ENCODE data around the gene C16orf74. TPM values are rescaled to one million over a fixed set of nuclear protein-coding genes. Genes with fewer than 3 reads are reported as not detected.

The C16orf74 gene
- polyA plus RNA-seq, 1 experiment = 3.2 TPM

DNA sequence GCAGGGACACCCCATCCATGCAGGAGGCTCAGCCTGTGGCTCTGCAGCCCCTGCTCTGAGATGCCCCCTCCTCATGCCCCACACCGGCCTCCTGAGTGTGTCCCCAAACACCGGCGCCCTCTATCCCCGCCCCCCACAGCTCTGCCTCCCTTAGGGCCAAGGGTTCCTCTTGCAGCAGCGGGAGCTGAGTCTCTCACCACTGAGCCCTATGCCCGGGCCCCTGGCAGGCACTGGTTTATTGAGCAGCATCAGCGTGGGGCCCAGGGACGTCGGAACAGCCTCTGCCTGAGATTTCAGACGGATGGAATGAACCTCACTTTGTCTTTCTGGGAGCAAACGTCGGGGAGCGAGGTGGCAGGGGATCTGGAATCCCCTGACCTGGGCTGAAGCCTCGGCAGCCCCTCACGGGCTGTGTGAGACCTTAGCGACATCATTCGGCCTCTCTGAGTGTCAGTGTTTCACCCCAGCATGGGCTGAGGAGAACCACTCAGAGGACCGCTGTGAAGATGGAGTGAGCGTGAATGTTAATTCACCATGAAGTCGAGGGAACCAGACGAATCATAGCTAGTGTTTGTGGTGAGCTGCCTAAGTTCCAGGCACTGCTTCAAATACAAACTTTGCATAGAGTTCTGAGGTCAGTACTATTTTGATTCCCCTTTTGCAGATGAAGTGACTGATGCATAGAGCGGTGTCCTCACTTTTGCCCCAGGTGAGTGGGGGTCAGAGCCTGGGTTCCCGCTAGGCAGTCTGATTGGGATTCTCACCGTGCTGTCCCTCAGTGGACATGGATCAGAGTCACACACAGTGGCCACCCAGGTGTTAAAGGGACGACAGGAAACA lies 5.3 kb upstream of the C16orf74 start:
- POLR2A ChIA-PET = no interaction called here
- CTCF ChIA-PET = no interaction called here
- DNase-seq (ENCODE audit: low read depth, low spot score) = no peak
- H3K4me3 ChIP-seq (ENCODE audit: low read depth, low read length) = no peak overlapping the region
- H3K9me3 ChIP-seq (ENCODE audit: control insufficient read depth, insufficient read depth, low read length) = no peaks in the 10 kb centered on the region
- H3K27me3 ChIP-seq (ENCODE audit: control insufficient read depth, insufficient read depth, low read length) = no peaks in the 10 kb centered on the region
- TF ChIP-seq, protein P1, sequence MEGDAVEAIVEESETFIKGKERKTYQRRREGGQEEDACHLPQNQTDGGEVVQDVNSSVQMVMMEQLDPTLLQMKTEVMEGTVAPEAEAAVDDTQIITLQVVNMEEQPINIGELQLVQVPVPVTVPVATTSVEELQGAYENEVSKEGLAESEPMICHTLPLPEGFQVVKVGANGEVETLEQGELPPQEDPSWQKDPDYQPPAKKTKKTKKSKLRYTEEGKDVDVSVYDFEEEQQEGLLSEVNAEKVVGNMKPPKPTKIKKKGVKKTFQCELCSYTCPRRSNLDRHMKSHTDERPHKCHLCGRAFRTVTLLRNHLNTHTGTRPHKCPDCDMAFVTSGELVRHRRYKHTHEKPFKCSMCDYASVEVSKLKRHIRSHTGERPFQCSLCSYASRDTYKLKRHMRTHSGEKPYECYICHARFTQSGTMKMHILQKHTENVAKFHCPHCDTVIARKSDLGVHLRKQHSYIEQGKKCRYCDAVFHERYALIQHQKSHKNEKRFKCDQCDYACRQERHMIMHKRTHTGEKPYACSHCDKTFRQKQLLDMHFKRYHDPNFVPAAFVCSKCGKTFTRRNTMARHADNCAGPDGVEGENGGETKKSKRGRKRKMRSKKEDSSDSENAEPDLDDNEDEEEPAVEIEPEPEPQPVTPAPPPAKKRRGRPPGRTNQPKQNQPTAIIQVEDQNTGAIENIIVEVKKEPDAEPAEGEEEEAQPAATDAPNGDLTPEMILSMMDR (IDR thresholded peaks at IDR 0.05; ENCODE audit: low read depth, low read length) = no peak
- H3K27ac ChIP-seq (ENCODE audit: low read depth, low read length) = no peak overlapping the region

DNA sequence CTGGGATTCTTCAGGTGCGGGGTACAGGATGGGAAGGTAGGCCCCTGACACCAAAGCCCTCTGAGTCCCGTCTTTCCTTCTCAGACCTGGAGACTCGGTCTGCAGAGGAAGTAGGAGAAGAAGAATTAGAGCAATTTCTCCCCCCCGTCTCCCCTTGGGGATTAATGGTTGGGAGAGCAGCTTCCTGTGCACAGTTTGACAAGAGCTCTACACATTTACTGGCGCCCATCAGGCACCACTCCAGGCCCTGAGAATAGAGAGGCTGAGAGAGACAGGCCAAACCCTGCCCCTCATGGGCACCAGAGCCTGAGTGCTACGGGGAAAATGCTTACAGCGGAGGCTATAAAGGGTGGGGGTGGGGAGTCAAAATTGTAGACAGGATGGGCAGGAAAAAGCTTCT lies 3.5 kb upstream of the C16orf74 start:
- TF ChIP-seq, protein P1 (IDR thresholded peaks at IDR 0.05; ENCODE audit: low read depth, low read length) = no peak
- Histone ChIP-seq H3K27ac (ENCODE audit: low read depth, low read length) (no peak overlapping the region), H3K4me3 (ENCODE audit: low read depth, low read length) (no peak overlapping the region), H3K9me3 (ENCODE audit: control insufficient read depth, insufficient read depth, low read length) (no peaks in the 10 kb centered on the region), H3K27me3 (ENCODE audit: control insufficient read depth, insufficient read depth, low read length) (no peaks in the 10 kb centered on the region)
- ChIA-PET POLR2A (no interaction called here), CTCF (no interaction called here)
- DNase-seq (ENCODE audit: low read depth, low spot score) = no peak

DNA sequence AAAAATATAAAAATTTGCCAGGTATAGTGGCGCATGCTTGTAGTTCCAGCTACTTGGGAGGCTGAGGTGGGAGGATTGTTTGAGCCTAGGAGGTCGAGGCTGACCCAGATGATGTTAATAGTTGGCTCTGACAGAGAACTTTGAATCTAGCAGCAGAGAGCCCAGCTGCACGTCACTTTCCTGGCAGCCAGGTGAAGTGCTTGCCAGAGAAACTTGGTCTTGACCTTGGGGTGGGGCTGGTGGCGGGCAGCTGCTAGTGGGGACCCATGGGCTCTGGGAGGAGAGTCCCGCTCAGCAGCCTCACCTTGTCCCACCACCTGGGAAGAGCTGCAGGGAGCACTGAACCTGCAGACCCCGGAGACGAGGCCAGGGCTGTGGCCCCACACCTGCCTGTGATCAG lies 3.1 kb upstream of the C16orf74 start:
- TF ChIP-seq, protein P1 (IDR thresholded peaks at IDR 0.05; ENCODE audit: low read depth, low read length) = no peak
- Histone ChIP-seq H3K27me3 (ENCODE audit: control insufficient read depth, insufficient read depth, low read length) (no peaks in the 10 kb centered on the region), H3K4me3 (ENCODE audit: low read depth, low read length) (no peak overlapping the region), H3K27ac (ENCODE audit: low read depth, low read length) (no peak overlapping the region), H3K9me3 (ENCODE audit: control insufficient read depth, insufficient read depth, low read length) (no peaks in the 10 kb centered on the region)
- ChIA-PET POLR2A (no interaction called here), CTCF (interaction anchor here (0.7 kb wide), 1 partner anchor 18 kb away, joined by 3 read pairs; no protein-coding TSS in a partner anchor)
- no peak for DNase-seq (ENCODE audit: low read depth, low spot score)

DNA sequence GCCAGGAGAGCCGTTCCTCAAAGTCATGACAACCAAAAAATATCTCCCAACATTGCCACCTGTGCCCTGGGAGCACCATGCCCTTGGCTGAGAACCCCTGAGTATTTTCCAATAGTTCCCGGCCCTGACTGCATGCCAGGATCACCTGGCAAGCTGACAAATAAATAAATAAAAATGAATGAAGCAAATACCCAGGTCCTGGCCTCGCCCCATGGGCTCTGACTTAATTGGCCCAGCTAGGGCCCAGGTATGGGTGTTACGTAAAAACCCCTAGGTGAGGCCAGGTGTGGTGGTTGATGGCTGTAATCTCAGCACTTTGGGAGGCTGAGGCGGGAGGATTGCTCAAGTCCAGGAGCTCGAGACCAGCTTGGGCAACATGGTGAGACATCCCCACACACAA lies 2.7 kb upstream of the C16orf74 start:
- POLR2A ChIA-PET = no interaction called here
- Histone ChIP-seq H3K27me3 (ENCODE audit: control insufficient read depth, insufficient read depth, low read length) (no peaks in the 10 kb centered on the region), H3K27ac (ENCODE audit: low read depth, low read length) (no peak overlapping the region), H3K4me3 (ENCODE audit: low read depth, low read length) (no peak overlapping the region), H3K9me3 (ENCODE audit: control insufficient read depth, insufficient read depth, low read length) (no peaks in the 10 kb centered on the region)
- DNase-seq (ENCODE audit: low read depth, low spot score) = no peak
- CTCF ChIA-PET = interaction anchor here (0.7 kb wide), 1 partner anchor 19 kb away, joined by 3 read pairs; no protein-coding TSS in a partner anchor
- TF ChIP-seq, protein P1 (IDR thresholded peaks at IDR 0.05; ENCODE audit: low read depth, low read length) = no peak
